ENCODE results near the gene CBFA2T2. TPM values are rescaled to one million over a fixed set of nuclear protein-coding genes. Genes with fewer than 3 reads are reported as not detected.
"Not testable (repeated sequence)": the region's sequence is repeated elsewhere in the genome, so short reads cannot be mapped to it uniquely, and the experiment has no call there.

CBFA2T2 gene
- total RNA-seq, 1 donor from 2014 or later = 52.3 TPM

- Mint-ChIP-seq H3K27ac (no peak overlapping the region), H3K4me3 (no peak overlapping the region), H3K4me1 (ENCODE audit: unreplicated experiment) (peaks cover 42% of the 10 kb centered on the region), H3K27me3 (no peaks in the 10 kb centered on the region), H3K36me3 (peaks cover 15% of the 10 kb centered on the region), H3K9me3 (no peaks in the 10 kb centered on the region)
- no peak for DNase-seq (ENCODE audit: extremely low spot score, unreplicated experiment)
- no peak for TF ChIP-seq CTCF (conservative IDR thresholded peaks at IDR 0.05)
Observed at GRCh38 chr20:33589059-33589458, 99.2 kb downstream of the CBFA2T2 start.

DNA sequence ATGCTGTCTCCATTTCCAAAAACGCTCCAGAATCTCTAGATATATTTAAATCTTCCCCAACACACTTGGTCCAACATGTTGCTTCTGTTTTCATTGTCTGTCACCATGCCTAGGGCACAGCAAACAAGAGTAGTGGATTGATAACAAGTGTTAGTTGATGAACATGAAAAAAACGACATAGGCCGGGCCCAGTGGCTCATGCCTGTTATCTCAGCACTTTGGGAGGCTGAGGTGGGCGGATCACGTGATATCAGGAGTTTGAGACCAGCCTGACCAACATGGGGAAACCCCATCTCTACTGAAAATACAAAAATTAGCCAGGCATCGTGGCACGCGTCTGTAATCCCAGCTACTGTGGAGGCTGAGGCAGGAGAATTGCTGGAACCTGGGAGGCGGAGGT lies 102.0 kb downstream of the CBFA2T2 start:
- peaks cover 22% of the 10 kb centered on the region for H3K36me3 Mint-ChIP-seq
- not testable (repeated sequence) for H3K4me3 Mint-ChIP-seq

DNA sequence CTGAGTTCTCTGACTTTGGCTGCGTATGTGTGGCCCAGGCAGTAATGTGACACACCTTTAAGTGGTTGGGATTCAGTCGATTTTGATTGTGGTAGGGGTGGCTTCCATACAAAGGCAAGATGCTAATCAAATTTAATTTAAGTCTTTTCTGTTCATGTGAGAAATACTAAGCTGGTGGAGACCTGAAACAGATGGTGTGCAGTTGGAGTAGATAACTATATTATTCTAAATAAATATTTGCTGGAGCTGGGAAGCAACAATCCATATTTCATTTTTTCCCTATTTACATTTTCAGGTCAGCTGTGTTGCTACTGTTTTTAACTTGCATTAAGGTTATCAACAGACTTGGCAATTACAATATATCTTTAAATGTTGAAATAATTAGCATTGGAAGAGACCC lies 104.8 kb downstream of the CBFA2T2 start:
- no peak overlapping the region for H3K4me3 Mint-ChIP-seq
- no peak overlapping the region for H3K27ac Mint-ChIP-seq
- H3K27me3 Mint-ChIP-seq = no peaks in the 10 kb centered on the region
- DNase-seq (ENCODE audit: extremely low spot score, unreplicated experiment) = no peak
- peaks cover 30% of the 10 kb centered on the region for H3K4me1 Mint-ChIP-seq (ENCODE audit: unreplicated experiment)
- H3K9me3 Mint-ChIP-seq = no peaks in the 10 kb centered on the region
- peaks cover 32% of the 10 kb centered on the region for H3K36me3 Mint-ChIP-seq
- TF ChIP-seq CTCF (conservative IDR thresholded peaks at IDR 0.05) = no peak

More for the DNA sequence above, 102.0 kb downstream of the CBFA2T2 start:
- not testable (repeated sequence) for H3K27ac Mint-ChIP-seq; DNase-seq (ENCODE audit: extremely low spot score, unreplicated experiment); H3K9me3 Mint-ChIP-seq; H3K27me3 Mint-ChIP-seq
- peaks cover 33% of the 10 kb centered on the region for H3K4me1 Mint-ChIP-seq (ENCODE audit: unreplicated experiment)

DNA sequence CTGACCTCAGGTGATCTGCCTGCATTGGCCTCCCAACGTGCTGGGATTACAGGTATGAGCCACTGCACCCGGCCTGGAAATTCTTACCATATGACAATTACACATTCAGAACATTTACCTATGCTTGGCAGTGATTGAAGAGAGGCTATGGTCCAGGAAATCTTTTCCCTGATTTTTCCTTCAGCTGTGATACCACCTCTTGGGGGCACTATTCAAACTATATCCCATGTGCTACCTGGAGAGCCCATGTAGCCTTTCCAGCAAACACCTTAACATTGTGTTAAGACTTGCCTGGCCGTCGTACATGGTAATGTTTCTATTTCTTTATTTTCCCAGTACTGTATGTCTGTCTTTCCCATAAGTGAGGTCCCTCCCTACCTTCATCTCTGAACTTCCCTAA lies 110.5 kb downstream of the CBFA2T2 start:
- Mint-ChIP-seq H3K27me3 (no peaks in the 10 kb centered on the region), H3K9me3 (no peaks in the 10 kb centered on the region), H3K4me3 (no peak overlapping the region), H3K27ac (no peak overlapping the region), H3K36me3 (peaks cover 45% of the 10 kb centered on the region), H3K4me1 (ENCODE audit: unreplicated experiment) (peaks cover 33% of the 10 kb centered on the region)
- TF ChIP-seq CTCF (conservative IDR thresholded peaks at IDR 0.05) = no peak
- no peak for DNase-seq (ENCODE audit: extremely low spot score, unreplicated experiment)

GRCh38 chr20:33600981-33601380 lies 111.1 kb downstream of the CBFA2T2 start:
- Mint-ChIP-seq H3K27me3 (no peaks in the 10 kb centered on the region), H3K27ac (no peak overlapping the region), H3K36me3 (peaks cover 45% of the 10 kb centered on the region), H3K4me1 (ENCODE audit: unreplicated experiment) (peaks cover 29% of the 10 kb centered on the region), H3K9me3 (no peaks in the 10 kb centered on the region), H3K4me3 (no peak overlapping the region)
- DNase-seq (ENCODE audit: extremely low spot score, unreplicated experiment) = no peak
- no peak for TF ChIP-seq CTCF (conservative IDR thresholded peaks at IDR 0.05)

GRCh38 chr20:33601861-33602260 lies 112.0 kb downstream of the CBFA2T2 start:
- Mint-ChIP-seq H3K4me3 (no peak overlapping the region), H3K27ac (no peak overlapping the region), H3K4me1 (ENCODE audit: unreplicated experiment) (peaks cover 36% of the 10 kb centered on the region), H3K27me3 (no peaks in the 10 kb centered on the region), H3K9me3 (no peaks in the 10 kb centered on the region), H3K36me3 (peaks cover 47% of the 10 kb centered on the region)
- no peak for TF ChIP-seq CTCF (conservative IDR thresholded peaks at IDR 0.05)
- no peak for DNase-seq (ENCODE audit: extremely low spot score, unreplicated experiment)
